ENCODE results near the gene ATP13A3.
A peak's percentile ranks its signal among the peaks of the same experiment; 100 is the strongest.

The ATP13A3 gene

DNA sequence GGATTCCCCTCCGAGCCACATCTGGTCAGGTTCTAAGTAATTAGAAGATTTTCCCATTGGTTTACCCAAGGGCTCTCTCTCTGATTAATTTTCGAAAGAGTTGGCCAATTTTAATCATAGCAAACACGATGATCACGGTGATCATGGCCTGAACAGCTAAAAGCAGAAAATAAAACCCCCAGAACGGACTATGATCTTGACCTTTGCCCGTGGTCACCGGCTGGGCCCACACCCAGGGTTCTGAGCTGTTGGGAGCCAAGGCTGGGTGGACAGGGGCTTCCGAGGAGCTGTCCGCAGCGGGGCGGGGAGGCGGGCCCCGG is 90.3 kb downstream of the ATP13A3 start:
- DNase-seq (ENCODE audit: low read depth in 1 of 2, low spot score in 1 of 2), result no peak

- DNase-seq (ENCODE audit: low read depth in 1 of 2, low spot score in 1 of 2), result peak in 1 of 2 donors; percentile 21
These were observed 90.8 kb downstream of the ATP13A3 start for GRCh38 chr3:194395778-194396538.

DNA sequence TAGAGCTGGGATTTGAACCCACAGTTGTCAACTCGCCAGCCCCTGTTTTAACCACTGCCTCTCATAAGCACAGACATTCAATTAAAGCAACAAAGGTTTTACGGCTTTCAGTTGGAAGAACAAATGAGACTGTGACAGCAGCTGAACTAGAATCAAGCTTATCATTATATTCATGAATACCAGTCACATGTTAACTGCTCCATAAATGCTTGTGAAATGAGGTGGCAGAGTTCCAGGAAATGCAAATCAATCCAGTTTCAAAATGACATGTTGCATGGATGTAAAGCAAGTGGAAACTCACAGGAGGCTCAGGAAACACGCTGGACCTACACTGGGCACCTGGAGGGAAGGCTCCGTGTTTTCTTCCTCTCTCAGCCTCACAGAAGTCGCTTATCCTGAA is 91.6 kb downstream of the ATP13A3 start:
- no peak for DNase-seq (ENCODE audit: low read depth in 1 of 2, low spot score in 1 of 2)

DNA sequence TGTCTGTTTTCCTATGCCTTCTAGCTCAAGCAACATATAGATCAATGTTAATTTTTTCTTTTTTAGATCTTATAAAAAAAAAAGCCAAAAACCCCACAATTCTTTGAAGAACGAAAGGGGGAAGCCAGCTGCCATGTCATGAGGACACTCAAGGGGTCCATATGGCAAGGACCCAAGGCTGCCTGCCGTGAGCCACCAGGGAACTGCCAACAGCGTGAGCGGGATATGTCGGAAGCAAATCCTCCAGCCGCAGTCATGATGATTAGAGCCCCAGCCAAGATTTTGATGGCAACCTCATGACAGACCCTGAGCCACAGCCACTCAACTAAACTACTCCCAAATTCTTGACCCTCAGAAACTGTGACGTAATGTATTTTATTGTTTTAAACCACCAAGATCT is 94.2 kb downstream of the ATP13A3 start:
- DNase-seq (ENCODE audit: low read depth in 1 of 2, low spot score in 1 of 2), result no peak

DNA sequence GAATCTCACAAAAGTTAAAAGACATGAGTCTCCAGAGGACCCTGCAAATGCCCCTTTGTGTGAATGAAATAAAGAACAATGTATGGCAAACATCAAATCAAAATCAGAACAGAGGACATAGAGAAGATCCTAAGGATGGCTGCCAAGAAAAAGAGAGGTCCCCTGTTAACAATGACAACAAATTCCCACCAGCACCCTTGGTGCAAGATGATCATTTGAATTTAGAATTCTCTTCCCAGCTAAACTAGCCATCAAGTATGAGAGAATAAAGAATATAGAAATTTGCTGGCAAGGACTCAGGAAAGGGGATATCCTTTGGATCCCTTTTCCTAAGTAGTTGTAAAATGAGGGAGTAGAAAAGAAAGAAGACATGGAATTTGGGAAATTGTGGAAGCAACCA is 96.0 kb downstream of the ATP13A3 start:
- DNase-seq (ENCODE audit: low read depth in 1 of 2, low spot score in 1 of 2), result no peak

GRCh38 chr3:194389269-194389668 is 97.5 kb downstream of the ATP13A3 start:
- DNase-seq (ENCODE audit: low read depth in 1 of 2, low spot score in 1 of 2), result no peak

DNA sequence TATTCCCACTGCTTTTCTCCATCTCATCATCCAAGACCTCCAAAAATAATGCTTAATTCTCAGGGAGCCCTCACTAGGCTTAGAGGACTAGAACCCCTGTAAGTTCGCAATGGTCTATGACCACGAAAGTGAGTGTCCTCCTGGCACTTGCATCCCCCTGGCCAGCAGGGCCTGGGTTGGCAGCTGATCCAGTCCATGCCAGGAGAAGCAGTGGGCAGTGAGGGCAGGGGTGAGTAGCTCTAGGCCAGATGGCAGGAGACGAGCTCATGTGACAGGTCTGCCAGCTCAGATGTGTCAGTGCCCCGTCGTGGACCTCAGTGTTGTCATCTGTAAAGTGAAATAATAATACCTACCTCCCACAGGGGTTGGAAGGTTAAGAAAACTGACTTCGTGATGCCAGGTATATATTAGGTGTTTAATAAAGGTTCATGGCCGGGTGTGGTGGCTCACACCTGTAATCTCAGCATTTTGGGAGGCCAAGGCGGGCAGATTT is 98.8 kb downstream of the ATP13A3 start:
- no peak for DNase-seq (ENCODE audit: low read depth in 1 of 2, low spot score in 1 of 2)

- DNase-seq (ENCODE audit: low read depth in 1 of 2, low spot score in 1 of 2), result no peak
These were observed 99.5 kb downstream of the ATP13A3 start for GRCh38 chr3:194387276-194387675.

GRCh38 chr3:194386648-194387047 is 100.2 kb downstream of the ATP13A3 start:
- DNase-seq (ENCODE audit: low read depth in 1 of 2, low spot score in 1 of 2), result no peak

DNA sequence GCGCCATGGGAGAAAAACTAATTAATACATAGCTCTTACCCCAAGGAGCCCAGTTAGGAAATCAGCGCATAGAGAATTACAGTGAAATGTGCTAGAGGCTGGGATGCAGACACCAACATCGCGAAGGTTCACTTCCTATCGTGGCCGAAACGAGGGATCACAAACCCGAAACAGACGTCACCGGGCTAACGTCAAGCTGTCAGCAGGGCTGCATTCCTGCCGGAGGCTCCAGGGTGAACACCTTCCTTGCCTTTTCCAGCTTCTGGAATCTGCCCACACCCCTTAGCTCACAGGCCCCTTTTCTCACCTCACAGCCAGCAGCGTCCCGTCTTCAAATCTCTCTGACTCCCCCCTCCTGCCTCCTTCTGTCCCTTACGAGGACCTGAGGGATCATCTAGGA is 100.7 kb downstream of the ATP13A3 start:
- DNase-seq (ENCODE audit: low read depth in 1 of 2, low spot score in 1 of 2), result no peak

GRCh38 chr3:194384569-194385001 is 102.2 kb downstream of the ATP13A3 start:
- no peak for DNase-seq (ENCODE audit: low read depth in 1 of 2, low spot score in 1 of 2)

DNA sequence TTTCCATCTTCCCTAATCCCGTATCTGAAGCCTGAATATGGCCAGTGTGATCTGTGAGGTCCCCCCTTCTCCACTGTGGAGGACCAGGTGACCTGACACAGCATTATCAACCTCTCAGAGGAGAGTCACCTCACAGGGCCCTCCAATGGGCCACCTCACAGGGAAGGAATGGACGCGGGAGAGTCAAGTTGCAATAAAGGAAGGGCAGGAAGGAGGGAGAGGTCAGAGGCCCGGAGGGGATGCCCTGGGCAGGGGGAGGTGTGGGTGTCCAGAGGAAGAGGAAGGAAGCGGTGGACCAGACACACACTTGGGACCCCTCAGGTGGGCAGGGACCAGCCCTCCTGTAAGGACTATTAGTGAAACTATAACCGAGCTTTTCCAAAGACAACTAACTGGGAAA is 102.6 kb downstream of the ATP13A3 start:
- DNase-seq (ENCODE audit: low read depth in 1 of 2, low spot score in 1 of 2), result no peak

- DNase-seq (ENCODE audit: low read depth in 1 of 2, low spot score in 1 of 2), result no peak
These were observed 103.4 kb downstream of the ATP13A3 start for GRCh38 chr3:194383276-194383940.

DNA sequence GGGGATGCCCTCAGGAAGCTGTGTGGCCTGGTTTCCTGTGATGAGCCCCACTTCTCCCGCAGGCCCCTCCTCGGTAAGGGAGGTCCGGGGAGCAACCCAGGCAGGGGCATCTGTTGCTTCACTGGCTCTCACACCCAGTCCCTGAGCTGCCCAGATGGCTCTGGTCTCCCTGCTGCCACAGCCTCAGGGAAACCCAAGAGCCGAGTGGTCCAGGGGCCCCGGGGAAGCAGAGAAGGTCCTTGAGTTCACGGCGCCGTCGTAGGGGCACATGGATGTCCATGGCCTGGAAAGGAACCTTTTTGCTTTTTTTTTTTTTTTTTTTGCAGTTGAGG is 103.9 kb downstream of the ATP13A3 start:
- no peak for DNase-seq (ENCODE audit: low read depth in 1 of 2, low spot score in 1 of 2)

DNA sequence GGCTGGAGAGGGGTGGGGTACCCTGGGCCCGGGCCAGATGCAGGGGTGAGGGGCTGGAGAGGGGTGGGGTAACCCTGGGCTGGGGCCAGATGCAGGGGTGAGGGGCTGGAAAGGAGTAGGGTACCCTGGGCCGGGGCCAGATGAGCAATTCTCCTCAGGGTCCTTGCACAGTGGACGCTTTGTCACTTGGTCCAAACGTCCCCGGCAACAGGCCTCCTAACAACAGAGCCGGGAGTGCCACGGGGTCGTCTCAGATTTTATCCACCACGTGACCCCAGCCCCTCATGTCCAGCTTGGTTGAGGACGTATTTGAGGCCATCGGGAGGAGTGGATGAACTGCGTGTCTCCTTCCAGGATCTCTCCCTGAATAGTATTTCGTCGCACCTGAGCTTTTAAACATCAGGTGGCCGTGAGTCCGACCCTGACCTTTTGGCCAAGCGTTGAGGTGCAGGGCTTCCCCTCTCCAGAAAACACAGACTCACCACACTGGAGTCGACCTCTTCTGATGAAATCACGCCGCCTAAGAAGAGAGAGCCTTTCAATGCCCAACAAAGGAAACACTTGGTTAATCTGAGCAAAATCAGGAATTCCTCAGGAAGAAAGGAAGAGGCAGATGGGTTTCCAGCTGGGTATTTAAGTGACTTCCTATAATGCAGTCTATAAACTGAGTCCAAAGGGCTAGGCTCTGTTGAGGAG is 104.5 kb downstream of the ATP13A3 start:
- no peak for DNase-seq (ENCODE audit: low read depth in 1 of 2, low spot score in 1 of 2)

- no peak for DNase-seq (ENCODE audit: low read depth in 1 of 2, low spot score in 1 of 2)
These were observed 105.3 kb downstream of the ATP13A3 start for GRCh38 chr3:194381460-194381875.

GRCh38 chr3:194380326-194380725 is 106.5 kb downstream of the ATP13A3 start:
- no peak for DNase-seq (ENCODE audit: low read depth in 1 of 2, low spot score in 1 of 2)

DNA sequence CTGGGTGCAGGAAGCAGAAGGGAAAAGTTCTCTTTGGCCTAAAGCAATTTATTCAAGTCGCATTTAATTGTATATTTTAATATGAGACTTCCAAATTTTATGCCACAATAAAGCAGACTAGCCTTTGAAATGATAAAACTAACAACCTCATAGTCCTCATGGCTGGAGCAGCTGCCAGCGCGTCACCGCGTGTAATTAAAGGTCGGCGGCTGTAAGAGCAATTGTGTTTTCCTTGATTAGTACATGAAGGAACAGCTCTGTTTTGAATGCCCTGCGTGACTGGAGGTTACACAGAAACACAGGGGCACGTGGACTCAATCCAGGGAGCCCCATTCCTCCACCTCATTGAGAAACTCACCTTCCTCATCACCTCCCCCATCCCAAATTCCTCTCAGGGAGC is 107.2 kb downstream of the ATP13A3 start:
- DNase-seq (ENCODE audit: low read depth in 1 of 2, low spot score in 1 of 2), result no peak

DNA sequence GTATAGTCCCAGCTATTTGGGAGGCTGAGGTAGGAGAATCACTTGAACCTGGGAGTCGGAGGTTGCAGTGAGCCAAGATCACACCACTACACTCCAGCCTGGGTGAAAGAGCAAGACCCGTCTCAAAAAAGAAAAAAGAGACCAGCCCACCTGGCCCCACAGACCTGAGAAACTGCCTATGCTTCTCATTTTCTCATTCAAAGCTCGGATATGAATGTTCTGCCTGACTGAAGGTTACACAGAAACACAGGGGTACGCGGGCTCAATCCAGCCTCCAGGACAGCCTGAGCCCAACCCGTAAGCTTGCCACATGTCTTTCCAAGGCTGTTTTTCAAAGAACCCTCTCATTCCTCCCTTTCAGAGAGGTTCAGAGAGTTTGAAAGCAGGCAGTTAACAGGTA is 107.6 kb downstream of the ATP13A3 start:
- no peak for DNase-seq (ENCODE audit: low read depth in 1 of 2, low spot score in 1 of 2)

DNA sequence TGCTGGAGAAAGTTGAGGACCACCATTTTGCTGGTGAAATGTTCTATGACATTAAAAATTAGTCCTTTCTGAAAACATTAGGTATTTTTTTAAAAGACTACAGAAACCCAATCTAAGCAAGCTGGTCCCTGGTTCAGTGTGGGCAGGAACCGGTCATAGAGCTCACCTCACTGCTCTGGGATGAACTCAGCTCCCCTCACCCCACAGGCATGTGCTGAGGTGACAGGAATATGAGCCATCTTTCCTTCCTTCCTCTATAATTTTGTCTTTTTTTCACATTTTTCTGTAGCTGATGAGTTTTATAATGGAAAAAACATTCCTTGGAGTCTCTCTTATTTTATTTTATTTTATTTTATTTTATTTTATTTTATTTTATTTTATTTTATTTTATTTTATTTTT is 109.1 kb downstream of the ATP13A3 start:
- no peak for DNase-seq (ENCODE audit: low read depth in 1 of 2, low spot score in 1 of 2)

DNA sequence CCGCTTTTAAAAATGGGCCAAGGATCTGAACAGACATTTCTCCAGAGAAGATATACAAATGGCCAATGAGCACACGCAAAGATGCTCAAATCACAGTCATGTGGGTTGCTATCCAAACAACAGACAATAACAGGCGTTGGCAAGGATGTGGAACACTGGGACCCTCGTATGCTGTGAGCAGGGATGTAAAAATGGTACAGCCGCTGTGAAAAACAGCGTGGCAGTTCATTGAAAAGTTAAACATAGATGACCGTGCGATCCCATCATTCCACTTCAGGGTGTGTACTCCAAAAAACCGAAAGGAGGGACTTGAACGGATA is 110.6 kb downstream of the ATP13A3 start:
- DNase-seq (ENCODE audit: low read depth in 1 of 2, low spot score in 1 of 2), result no peak

- no peak for DNase-seq (ENCODE audit: low read depth in 1 of 2, low spot score in 1 of 2)
These were observed 111.1 kb downstream of the ATP13A3 start for GRCh38 chr3:194375473-194376240.

All from activated T-helper 1 cell treated with anti-CD3 and anti-CD28 coated beads, Interleukin-2, amount 50 U/mL, for 16 hours (primary cell).